Erythroblast (primary cell): Measurements from ENCODE around the gene RNF144A.
"Not testable (repeated sequence)": the region's sequence is repeated elsewhere in the genome, so short reads cannot be mapped to it uniquely, and the experiment has no call there.

Source experiments
- DNase-seq, 2 experiments: peaks; one replicate each; lab custom pipeline; 2025; lab: John Stamatoyannopoulos, UW
- GATA1 ChIP-seq: IDR thresholded peaks from 2 replicates; pipeline ENCODE4 v1.6.1; 2011; ENCODE audit warnings: low read depth, mild to moderate bottlenecking, control low read depth, low read length, moderate library complexity
- POLR2A ChIP-seq: IDR thresholded peaks from 2 replicates; pipeline ENCODE4 v1.6.1; 2011; ENCODE audit warnings: mild to moderate bottlenecking, low read length

Gene RNF144A

GRCh38 chr2:6926071-6926732, 9.0 kb downstream of the RNF144A start:
- no peak for TF ChIP-seq POLR2A
- no peak for TF ChIP-seq GATA1

GRCh38 chr2:6927186-6927585, 10.0 kb downstream of the RNF144A start:
- DNase-seq: peak in 1 of 2 experiments; percentile 40
- TF ChIP-seq GATA1 (no peak), POLR2A (no peak)

More at GRCh38 chr2:6926071-6926732, 9.0 kb downstream of the RNF144A start:
- no peak for DNase-seq

GRCh38 chr2:6927753-6928152, 10.5 kb downstream of the RNF144A start:
- TF ChIP-seq POLR2A (no peak), GATA1 (no peak)
- DNase-seq: no peak

GRCh38 chr2:6928452-6928851, 11.2 kb downstream of the RNF144A start:
- TF ChIP-seq GATA1 (no peak), POLR2A (no peak)
- DNase-seq: no peak

- no peak for DNase-seq
- no peak for TF ChIP-seq POLR2A
- TF ChIP-seq GATA1: no peak
Observed at GRCh38 chr2:6929196-6929819, 12.1 kb downstream of the RNF144A start.

- DNase-seq: no peak
- no peak for TF ChIP-seq GATA1
- TF ChIP-seq POLR2A: no peak
Observed at GRCh38 chr2:6930923-6931647, 13.9 kb downstream of the RNF144A start.

- no peak for DNase-seq
- TF ChIP-seq POLR2A (no peak), GATA1 (no peak)
Observed at GRCh38 chr2:6931753-6932152, 14.5 kb downstream of the RNF144A start.

GRCh38 chr2:6932206-6932605, 15.0 kb downstream of the RNF144A start:
- no peak for TF ChIP-seq POLR2A
- TF ChIP-seq GATA1: no peak
- DNase-seq: no peak

GRCh38 chr2:6932828-6933227, 15.6 kb downstream of the RNF144A start:
- TF ChIP-seq GATA1 (no peak), POLR2A (no peak)
- no peak for DNase-seq

GRCh38 chr2:6933911-6934310, 16.7 kb downstream of the RNF144A start:
- no peak for TF ChIP-seq POLR2A
- no peak for TF ChIP-seq GATA1
- no peak for DNase-seq

GRCh38 chr2:6934345-6934744, 17.1 kb downstream of the RNF144A start:
- no peak for TF ChIP-seq GATA1
- TF ChIP-seq POLR2A: no peak
- DNase-seq: no peak

GRCh38 chr2:6934758-6935651, 17.8 kb downstream of the RNF144A start:
- no peak for TF ChIP-seq GATA1
- TF ChIP-seq POLR2A: no peak
- no peak for DNase-seq

- DNase-seq: not testable (repeated sequence)
Observed at GRCh38 chr2:6935652-6936020, 18.4 kb downstream of the RNF144A start.

GRCh38 chr2:6937157-6937556, 19.9 kb downstream of the RNF144A start:
- TF ChIP-seq GATA1 (no peak), POLR2A (no peak)

More at GRCh38 chr2:6937157-6937556, 19.9 kb downstream of the RNF144A start:
- no peak for DNase-seq
